GM18517 (cell line): ENCODE results near the gene LARP1.
A peak's percentile ranks its signal among the peaks of the same experiment; 100 is the strongest.
"Not testable (repeated sequence)": the region's sequence is repeated elsewhere in the genome, so short reads cannot be mapped to it uniquely, and the experiment has no call there.

Source experiments
- ATAC-seq: cut with Tn5 transposase; IDR thresholded peaks from one replicate; pipeline ENCODE4 v1.9.1; 2021; ENCODE audit warnings: mild to moderate bottlenecking, moderate library complexity; ENCODE audit not compliant: unreplicated experiment

The LARP1 gene

DNA sequence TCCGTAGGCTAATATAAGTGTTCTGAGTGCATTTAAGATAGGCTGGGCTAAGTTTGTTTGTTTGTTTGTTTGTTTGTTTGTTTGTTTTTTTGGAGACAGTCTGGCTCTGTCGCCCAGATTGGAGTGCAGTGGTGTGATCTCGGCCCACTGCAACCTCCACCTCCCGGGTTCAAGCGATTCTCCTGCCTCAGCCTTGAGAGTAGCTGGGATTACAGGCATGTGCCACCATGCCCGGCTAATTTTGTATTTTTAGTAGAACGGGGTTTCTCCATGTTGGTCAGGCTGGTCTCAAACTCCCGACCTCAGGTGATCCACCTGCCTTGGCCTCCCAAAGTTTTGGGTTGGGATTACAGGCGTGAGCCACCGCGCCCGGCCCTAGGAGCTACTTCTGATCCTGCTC lies 4.7 kb downstream of the LARP1 start:
- not testable (repeated sequence) for ATAC-seq

DNA sequence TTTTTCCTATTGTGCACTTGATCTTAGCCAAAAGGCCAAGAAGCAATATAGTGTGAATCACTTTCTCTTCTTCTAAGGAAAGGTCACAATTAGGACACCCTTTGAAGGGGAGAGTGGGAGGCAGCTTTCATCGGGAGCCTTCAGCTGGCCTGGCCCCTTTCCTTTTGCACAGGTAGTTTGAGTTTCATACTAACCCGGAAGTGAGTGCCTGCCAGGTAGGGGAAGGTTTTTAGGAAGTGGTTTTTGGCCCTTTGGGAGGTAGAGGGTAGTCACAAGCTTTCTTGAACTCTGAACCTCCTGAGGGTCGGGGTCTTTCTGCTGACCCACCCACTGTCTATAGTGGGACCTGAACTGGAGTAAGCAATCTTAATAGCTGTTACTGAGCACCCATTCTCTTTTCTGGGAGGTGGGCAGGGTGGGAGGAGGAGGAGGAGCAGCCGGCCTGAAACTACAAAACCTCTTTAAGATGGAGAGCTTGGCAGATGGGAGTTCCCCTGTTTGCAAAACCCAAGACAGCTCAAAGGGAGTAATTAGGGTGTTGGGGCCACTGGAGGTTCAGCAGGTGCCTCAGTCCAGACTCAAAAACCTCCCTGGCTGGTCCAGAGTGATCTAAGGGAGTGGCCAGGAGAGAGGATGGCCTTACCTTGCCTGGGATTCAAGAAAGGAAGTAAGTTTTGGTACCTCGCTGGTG lies 6.0 kb downstream of the LARP1 start:
- peak; percentile 32 for ATAC-seq

GRCh38 chr5:154762261-154762660 lies 7.1 kb downstream of the LARP1 start:
- ATAC-seq, result no peak

GRCh38 chr5:154762700-154763099 lies 7.5 kb downstream of the LARP1 start:
- ATAC-seq, result no peak

- ATAC-seq, result no peak
Observed at GRCh38 chr5:154764967-154765366, 9.8 kb downstream of the LARP1 start.

DNA sequence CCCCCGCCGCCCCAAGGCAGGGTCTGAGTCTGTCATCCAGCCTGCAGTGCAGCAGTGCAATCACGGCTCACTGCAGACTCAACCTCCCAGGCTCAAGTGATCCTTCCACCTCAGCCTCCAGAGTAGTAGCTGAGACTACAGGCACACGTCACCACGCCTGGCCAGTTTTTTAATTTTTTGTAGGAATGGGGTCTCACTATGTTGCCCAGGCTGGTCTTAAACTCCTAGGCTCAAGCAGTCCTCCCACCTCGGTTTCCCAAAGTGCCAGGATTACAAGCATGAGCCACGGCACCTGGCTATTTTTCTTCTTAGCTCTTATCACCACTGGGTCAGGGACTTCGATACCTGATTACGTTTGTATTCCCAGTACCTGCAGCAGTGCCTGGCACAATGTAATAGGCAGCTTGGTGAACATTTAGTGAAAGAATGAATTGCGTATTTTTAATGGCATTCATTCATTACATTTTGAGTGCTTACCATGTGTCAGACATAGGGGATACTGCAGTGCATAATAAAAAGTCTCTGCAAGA lies 10.3 kb downstream of the LARP1 start:
- no peak for ATAC-seq

DNA sequence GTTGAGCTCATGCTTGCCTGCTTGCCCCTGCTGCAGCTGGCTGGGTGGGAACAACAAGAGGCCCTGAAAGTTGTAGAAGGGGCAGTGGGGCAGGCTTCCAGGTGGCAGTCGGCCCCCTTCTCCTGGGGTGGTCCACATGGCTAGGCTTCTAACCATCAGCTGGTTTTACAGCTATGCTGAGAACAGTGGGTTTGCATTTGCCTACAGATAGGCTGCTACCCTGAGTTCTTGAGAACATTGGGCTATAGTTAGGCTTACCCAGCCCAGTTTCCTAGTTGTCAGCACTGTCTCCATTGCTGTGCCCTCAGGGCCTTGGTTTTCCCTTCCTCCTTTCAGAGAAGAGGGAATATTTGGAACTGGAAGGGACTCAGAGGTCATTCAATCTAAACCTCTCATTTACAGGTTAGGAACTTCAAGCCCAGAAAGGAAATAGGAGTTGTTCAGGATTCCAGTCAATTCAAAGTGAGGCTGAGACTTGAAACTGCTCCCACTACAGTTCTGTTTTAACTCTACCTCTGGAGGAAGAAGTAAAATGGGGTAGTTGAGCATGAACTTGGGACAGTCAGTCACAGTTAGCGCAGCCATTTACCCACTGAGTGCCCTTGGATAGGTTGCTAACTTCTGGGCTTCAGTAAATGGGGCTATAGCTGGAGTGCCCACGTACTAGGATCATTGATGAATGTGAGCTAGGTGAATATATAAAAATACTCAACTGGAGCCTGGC lies 11.5 kb downstream of the LARP1 start:
- ATAC-seq, result no peak

- no peak for ATAC-seq
Observed at GRCh38 chr5:154767576-154767975, 12.4 kb downstream of the LARP1 start.

DNA sequence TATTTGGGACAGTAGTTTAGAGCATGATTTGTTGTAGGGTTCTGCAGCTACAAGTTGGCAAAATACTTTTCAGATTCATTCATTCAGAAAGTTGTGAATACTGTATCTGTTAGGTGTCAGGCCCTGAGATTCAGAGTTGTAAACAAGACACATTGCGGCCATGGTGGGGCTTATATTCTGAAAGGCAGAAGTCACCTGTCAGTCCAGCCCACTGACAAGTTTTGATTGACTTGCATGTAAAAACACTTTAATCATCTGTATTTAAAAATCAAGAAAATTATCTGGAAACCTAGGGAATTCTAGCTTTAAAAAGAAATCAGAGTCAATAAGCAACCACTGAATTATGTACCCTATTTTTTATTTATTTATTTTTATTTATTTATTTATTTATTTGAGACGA lies 13.0 kb downstream of the LARP1 start:
- no peak for ATAC-seq

DNA sequence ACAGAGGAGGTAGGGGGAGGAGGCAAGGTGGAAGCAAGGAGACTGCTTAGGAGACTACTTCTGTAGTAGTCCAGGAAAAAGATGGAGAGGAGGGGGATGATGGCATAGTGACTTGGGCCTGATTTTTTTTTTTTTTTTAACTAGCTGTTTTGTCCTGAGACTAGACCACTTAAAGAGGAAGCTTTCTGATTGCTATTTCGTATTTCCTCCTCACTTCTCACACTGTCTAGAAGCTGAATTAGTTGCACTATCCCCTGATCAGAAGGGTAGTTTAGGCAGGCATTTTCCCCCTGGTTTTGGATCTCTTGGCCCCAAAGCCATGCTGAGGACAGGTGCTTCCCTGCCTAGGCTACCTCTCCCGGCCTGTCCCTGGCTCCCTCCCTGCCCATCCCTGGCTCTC lies 14.9 kb downstream of the LARP1 start:
- ATAC-seq, result no peak

GRCh38 chr5:154771383-154771901 lies 16.3 kb downstream of the LARP1 start:
- no peak for ATAC-seq

GRCh38 chr5:154773326-154773725 lies 18.1 kb downstream of the LARP1 start:
- no peak for ATAC-seq

DNA sequence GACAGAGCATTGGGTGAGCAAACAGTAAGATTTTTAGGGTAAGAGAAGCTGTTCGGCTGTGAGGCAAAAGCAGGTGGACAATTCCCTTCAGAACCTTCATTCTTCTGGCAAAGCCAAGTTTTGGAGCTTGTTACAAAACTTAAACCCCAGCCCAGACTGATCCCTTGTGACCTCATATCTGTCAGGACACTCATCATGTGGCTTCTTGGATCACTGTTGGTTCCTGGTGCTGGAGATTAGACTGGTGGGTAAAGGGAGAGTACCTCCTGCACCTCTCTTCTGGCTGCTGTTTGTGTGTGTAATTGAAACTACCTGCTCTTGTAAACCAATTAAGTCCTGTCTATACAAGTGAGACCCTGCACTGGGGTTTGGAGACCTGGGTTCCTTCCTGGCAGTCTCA lies 21.0 kb downstream of the LARP1 start:
- no peak for ATAC-seq

DNA sequence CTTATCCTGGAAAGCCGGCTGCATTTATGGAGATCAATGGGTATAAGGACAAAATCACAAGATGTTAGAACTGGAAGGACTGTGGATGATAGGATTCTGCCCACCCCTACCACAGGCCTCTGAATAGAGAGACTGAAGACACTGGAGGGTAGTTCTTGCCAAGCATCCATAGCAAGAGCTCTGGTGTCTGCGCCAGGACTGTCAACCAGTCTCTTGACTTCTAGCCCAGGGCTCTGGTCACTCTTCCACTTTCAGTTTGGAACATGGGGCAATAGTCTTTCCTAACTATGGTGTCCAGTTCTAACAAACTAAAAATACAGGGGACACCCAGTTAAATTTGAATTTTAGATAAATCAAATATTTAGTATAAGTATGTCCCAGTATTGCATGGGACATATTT lies 23.4 kb downstream of the LARP1 start:
- no peak for ATAC-seq

DNA sequence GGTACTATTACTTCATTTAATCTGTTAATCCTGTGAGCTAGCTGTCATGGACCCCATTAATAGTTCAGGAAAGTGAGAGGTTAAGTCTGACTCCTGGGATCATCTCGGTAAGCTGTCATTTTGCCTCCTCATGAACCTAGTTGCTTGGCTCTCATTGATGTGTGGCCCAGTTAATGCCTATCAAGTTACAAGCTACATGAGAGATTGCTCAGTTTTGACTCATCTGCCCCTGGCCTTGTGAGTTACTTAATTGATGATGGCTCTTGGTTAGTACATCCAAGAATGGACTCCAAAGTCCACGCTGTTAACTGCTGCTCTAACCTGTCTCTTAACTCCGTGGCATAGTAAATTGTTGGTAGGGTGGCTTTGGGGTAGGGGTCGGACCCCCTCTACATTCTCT lies 23.9 kb downstream of the LARP1 start:
- ATAC-seq, result no peak

- no peak for ATAC-seq
Observed at GRCh38 chr5:154780128-154780527, 25.0 kb downstream of the LARP1 start.

DNA sequence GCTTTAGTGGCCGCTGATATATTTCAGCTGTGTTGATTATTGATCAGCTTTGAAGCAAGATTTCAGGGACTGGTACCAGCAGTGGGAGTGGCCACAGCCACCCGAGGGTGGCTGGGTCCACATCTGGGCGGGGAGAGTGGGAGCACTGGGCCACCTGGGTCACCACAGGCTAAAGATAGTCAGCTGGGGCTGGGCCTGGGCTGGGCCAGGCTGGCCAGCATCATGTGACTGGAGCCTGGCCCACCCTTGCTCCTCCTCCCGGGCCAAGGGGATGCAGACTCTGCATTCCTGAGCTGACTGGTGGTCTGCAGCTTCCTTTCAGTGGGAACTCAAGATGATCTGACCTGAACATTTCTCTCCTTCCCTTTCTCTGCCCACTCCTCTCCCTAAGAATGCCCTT lies 27.1 kb downstream of the LARP1 start:
- ATAC-seq, result no peak

- ATAC-seq, result no peak
Observed at GRCh38 chr5:154782812-154783592, 27.8 kb downstream of the LARP1 start.

GRCh38 chr5:154783774-154784460 lies 28.7 kb downstream of the LARP1 start:
- ATAC-seq, result no peak

- ATAC-seq, result no peak
Observed at GRCh38 chr5:154784856-154785255, 29.7 kb downstream of the LARP1 start.

DNA sequence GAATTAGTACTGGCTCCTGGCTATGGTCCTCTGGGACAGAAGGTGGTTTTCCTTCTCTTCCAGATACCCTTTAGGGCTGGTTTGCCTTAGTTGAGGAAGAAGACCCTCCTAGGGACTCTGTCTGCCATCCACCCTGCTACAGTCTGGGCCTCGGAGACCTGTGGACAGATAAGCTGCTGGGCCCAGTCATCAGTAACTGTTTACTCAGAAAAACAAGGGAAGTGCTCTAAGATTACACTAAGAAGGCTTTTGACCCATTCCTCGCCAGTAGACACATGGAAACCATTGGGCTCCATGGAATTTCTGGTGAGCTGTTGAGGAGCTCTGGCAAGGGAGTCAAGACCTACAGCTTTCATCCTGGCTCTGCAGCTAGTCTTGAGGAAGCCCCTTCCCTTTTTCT lies 31.2 kb downstream of the LARP1 start:
- ATAC-seq, result no peak
